ENCODE results near the gene HHAT.
"Not testable (repeated sequence)": the region's sequence is repeated elsewhere in the genome, so short reads cannot be mapped to it uniquely, and the experiment has no call there.

The HHAT gene

DNA sequence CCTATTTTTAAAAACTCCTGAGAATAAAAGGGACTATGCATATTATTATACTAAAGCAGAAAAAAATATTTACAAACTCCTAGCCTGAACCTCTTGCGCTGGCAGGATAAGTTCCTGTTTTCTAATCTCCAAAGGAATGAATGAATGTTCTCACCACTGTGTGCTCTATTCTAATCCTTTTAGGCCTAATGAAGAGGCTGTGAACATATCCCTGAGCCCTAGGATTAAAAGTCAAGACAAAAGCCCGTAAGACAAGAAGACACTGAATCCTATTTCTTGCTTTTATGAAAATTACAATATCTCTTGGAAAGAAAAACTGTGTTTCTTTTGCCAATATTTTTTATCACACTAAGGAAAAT lies 317.5 kb downstream of the HHAT start:
- DNase-seq (ENCODE audit: low read depth in 2 of 2): no peak

DNA sequence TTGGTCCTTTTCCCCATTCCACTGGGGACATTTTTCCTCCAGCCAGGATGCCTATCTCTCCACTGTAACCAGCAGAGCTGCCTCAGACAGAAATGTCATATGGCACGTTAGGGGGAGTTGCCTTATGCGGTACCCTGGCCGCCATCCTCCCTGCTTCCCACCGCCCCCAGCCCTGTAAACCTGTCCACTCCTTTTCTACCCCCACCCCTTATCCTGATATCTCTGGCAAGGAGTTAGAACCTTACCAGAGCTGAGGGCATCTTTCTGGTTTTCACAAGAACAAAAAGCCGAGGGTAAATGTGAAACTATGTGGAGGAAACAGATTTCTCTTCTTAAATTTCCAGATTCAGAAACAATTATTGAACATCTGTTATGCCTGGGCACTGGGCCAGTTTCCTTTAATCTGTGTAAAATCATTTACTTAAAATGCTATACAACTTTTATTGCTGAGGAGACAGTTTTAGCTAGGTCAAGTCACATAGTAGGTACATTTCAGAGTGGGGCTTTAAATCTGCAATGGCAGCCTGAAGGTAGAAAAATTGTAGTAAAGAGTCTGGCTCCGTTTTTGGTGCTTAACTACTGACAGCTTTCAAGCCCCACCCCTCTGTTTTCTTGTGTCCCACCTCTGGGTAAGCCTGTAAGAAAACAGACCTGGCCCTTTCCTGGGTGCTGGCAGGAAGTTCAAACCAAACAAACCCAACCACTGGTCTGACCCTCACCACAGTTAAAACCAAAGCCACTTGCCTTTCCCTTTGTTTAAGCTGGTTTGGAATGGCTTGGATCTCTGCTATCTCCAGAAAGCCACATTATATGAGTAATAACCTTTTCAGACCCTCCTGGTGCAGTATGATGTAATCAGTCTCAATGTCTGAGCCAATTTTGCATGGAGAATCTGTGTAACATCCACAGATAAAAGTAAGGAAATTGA lies 319.0 kb downstream of the HHAT start:
- DNase-seq (ENCODE audit: low read depth in 2 of 2): no peak

DNA sequence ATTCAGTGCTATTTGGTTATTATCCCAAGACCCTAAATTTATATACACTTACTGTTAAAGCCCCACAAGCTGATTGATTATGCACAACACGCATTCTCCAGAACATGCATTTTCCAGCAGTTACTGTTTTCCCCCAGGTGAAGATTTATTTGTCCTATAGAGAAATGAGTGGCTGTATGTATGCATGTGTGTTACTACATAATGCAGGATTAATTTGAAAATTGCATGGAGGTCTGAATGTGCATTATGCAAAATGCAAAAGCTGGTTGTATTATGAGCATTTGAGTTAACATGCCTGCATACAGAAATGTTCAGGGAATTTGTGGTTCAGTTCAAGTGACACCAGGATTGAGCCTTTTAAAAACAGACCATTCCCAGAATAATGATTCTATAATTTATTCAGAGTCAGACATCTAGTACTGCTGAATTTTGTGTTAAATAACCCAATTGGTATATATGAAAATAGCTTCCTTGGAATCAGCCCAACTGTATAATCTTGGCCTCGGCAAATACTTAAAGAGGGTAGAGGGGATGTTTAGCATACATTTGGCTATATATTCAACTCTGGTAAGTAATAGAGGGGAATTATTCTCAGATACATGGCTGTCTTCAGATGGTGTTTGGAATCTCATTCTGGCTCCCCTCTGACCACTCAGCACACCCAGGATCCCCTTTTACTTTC lies 320.0 kb downstream of the HHAT start:
- DNase-seq (ENCODE audit: low read depth in 2 of 2): no peak

DNA sequence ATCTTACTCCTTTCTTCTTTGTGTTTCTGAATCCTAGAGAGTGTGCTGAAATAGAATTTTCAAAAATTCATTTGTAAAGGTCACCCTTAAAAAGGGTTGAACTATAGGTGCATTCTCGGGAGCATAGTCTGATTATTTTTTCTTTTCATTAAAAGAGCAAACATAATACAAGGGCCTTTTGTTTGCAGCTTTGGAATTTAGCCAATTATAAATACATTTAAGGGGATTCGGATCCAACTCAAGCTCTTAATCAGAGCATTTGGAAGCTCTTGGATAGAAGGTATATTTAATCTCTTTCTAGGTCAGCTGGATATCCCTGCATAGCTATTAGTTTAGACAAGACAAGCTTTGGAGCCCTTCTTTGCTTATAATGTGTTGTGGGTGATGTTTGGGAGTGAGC lies 321.7 kb downstream of the HHAT start:
- no peak for DNase-seq (ENCODE audit: low read depth in 2 of 2)

DNA sequence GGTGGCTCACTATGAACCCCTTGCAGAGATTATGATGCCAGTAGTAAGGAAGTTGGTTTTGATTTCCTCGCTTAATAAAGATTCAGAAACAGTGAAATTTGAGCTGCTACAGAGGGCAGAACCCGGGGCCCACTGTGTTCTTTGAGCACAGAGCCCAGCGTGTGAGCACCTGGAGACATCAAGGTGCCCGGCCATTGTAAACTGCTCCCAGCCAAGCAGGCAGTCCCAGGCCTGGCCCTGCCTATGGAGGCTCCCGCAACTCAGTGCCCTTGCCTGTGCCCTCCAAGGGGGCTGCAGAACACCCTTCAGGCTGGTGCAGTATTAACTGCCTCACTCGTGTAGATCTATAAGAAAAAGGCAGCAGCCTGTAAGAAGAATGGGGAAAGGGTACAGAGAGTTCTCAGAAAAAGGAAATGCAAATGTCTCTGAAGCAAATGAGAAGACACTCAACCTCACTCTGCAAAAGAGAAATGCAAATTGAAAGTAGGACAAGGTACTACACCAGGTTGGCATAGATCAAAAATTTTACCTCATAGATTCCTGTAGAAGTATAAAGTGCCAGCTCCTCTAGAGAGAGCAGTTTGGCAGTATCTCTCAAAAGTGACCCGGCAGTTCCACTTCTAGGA lies 323.7 kb downstream of the HHAT start:
- no peak for DNase-seq (ENCODE audit: low read depth in 2 of 2)

DNA sequence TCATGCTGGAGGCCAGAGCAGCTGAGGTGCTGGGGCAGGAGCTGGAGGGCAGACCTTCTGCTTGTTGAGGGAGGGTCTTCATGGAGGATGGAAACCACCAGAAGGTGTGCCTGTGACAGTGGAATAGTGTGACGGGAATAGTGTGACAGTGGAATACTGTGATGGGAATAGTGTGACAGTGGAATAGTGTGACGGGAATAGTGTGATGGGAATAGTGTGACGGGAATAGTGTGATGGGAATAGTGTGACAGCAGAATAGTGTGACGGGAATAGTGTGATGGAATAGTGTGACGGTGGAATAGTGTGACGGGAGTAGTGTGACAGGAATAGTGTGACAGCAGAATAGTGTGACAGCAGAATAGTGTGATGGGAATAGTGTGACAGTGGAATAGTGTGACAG lies 325.1 kb downstream of the HHAT start:
- DNase-seq (ENCODE audit: low read depth in 2 of 2): no peak

DNA sequence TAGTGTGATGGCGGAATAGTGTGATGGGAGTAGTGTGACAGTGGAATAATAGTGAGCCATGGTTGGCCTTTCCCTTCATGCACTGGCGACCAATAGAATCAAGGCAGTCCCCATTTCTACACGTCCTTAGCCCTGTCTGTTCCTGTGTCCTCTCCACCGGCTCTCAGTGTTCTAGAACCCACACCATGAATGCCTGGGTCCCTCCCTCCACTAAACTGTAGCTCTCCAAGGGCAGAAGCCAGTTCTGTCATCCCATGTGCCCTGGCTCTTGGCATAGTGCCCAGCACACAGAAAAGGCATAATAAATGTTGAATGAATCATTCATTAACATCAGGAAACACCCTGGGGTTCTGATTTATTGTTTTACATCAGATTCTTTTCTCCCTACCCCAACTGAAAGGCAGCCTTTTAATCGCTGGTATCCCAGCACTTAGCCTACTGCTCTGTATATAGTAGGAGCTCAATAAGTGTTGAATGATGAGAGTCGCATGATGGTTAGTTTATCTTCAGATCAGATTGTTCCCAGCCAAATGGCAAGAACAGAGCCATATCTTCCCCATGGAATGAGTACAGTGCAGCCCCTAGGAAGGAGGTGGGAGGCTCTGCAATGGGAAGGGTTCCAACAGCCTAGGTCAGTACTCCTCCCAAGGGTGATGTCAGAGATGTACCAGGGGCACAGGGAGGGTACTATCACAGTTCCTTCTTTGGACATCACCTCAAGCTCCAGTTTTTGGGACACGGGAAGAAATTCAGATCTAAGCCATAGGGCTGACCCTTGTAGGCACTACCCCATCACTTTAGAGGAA lies 325.7 kb downstream of the HHAT start:
- DNase-seq (ENCODE audit: low read depth in 2 of 2): no peak

DNA sequence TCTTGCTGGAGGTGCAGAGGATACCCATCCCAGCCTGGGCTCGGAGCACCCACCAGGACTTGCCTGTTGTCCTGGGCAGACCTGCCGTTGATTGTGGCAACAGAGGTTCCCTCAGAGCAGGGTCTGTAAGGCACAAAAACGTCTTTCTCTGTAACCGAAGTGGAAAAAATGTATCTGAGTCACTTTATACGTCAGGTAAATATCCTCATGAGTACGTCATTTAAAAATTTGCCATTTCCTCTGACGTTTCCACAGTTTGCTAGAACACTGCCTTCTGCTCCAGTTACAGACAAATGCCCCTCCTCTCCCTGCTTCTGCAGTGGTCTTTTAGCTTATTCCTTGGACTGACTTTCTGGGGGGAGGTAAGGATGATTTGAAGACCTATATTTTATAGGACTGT lies 326.8 kb downstream of the HHAT start:
- DNase-seq (ENCODE audit: low read depth in 2 of 2): no peak

DNA sequence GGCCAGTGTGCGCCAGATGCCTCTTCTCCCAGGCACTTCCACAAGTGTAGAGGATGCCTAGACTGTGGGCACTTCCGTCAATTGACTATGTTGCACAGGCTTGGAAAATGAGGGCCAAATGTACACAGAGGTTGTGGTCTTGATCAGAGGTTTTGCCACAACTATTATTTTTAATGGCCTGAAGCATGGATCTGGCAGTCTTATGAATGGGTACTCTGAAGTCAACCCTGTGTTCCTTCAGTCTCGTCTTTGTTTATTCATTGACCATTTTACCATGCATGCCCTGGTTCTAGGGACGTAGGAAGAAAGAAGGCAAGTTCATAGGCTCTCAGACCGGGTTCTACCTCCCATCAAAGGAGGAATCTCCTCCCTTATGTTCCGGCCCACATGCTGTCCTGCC lies 329.1 kb downstream of the HHAT start:
- DNase-seq (ENCODE audit: low read depth in 2 of 2): no peak

DNA sequence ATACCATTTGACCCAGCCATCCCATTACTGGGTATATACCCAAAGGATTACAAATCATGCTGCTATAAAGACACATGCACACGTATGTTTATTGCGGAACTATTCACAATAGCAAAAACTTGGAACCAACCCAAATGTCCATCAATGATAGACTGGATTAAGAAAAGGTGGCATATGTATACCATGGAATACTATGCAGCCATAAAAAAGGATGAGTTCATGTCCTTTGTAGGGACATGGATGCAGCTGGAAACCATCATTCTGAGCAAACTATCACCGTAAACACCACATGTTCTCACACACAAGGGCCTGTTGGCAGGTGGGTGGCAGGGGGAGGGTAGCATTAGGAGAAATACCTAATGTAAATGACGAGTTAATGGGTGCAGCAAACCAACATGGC lies 332.8 kb downstream of the HHAT start:
- DNase-seq (ENCODE audit: low read depth in 2 of 2): not testable (repeated sequence)

DNA sequence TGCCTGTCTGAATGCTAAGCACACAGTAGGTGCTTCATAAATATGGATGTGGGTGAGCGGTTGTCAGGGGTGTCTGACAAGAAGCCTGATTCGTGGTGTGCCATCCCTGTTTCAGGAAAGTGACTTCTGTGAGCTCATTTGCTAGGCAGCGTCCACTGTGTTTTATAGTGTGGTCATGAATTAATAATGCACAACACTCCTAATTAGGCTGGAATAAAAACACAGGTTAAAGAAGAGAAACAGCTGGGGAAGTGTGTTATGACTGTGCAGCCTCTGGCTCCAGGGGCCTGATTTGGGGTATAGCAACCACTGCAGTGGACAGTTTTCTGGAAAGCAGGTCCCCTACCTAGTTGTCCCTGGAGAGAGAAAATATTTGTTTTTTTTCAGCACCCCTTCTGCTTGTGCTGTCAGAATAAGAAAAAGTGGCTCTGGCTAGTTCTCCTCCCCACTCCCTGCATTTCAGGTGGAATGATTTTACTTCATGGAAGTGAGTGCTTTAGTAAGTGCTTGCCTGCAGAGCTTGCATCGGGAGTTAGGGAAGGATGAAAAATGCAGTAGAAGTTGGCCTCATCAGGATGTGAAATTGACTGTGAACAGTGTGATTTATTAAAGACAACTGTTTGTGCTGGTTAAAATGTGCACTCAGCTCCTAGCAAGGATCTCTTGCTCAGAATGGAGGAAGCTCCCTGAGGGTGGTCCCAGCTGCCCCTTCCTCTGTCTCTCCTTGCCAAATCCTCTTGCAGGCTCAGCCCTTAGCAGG lies 333.8 kb downstream of the HHAT start:
- DNase-seq (ENCODE audit: low read depth in 2 of 2): no peak

DNA sequence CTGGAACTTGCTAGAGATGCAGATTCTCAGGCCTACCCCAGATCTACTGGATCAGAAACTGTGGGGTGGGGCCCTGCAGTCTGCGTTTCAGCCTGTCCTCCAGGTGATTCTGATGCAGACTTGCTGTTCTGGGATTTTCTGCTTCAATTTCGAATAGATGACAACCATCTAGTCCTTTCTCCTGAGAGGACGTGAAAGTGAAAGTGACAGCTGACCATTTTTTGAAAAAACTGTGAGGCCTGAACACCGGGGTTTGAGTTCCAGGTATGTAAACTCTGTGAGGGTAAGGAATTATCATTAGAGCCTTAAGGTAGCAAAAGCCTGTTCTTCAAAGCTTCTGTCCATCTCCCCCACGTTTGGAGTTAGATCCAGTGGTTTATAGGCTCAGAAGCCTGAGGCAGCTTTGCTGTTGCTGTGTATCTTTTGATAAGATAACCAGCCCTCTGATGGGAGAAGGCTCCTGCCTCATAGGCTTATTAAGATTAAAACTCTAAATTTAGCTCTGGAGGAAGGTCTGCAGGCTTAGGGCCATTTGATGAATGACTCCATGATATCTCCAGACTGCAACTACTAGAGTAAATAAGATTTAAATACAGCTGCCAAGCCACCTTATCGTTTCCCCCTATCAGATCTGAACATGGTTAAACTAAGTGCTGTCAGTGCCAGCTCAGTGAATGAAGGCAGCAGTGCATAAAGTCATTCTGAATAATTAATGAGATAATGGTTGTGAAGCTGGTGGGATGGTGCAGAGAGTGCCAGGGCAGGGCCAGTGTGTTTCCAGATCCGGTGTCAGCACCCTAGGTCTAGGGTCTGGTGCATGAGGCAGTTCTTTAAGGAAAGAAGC lies 335.2 kb downstream of the HHAT start:
- no peak for DNase-seq (ENCODE audit: low read depth in 2 of 2)

DNA sequence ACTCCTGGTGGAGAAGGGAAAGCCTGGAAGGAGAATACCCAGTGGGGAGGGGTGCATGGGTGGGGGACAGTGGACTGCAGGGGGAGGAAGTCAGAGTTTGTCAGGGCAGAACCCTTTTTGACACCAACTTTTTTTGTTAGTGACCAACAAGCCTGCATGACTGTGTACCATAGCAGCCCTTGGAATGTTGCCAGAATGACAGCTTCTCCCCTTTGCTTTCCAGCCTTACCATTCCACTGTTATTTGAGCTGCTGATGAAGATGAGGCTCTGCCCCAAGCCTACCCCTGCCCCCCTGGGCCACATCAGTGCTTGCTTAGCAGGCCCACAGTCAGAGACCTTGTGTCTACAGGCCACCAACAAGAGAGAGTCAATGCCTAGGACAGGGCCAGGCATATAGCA lies 341.2 kb downstream of the HHAT start:
- DNase-seq (ENCODE audit: low read depth in 2 of 2): no peak

DNA sequence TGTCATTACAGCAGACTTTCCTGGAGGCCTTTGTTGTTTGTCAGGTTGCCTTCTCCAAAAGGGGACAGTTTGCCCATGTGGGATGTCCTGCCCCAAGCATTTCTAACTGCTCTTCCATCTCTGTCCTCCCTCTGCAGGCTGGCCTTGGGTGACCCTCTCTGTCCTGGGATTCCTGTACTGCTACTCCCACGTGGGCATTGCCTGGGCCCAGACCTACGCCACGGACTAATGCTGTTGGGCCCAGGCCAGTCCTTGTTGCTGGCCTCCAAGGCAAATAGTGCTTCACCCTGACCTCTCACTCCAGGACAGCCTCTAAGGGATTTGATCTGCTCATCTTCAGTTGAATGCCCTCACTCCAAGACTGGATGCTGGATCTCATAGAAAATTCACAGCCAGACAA lies 345.4 kb downstream of the HHAT start:
- no peak for DNase-seq (ENCODE audit: low read depth in 2 of 2)

DNA sequence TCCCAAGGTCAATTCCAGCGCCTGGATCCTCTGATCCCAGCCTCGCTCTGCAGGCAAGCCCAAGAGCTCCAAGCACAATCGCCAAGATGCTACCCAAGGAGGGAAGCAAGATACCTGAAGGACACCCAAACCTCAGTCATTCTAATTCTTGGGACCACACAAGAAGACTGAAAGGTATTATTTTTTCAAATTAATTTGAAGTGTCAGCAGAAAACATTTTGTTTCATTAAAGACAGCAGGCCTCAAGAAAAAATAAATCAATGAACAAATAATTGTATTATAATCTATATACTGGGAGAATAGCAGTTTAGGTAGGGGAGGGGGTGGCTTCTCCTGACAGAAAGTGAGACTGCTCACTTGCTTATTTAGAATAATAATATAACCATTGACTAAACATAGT lies 347.8 kb downstream of the HHAT start:
- DNase-seq (ENCODE audit: low read depth in 2 of 2): no peak

DNA sequence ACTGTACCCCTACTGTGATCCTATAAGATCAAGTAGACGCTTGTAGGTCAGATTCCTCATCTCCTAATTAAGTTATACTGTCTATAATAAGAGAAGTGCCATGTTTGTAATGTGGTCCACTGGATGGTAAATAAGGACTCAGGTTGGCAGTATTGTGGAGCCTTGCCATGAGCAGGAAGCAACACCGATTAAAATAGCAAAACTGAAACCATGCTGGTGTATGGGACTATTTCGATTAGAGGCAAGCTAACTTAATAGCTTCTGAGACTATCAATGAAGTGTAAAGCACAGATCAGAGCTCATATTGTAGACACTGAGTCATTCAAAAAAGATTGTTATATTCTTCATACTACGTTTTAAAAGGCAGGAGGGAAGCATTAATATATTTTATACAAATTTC lies 348.8 kb downstream of the HHAT start:
- no peak for DNase-seq (ENCODE audit: low read depth in 2 of 2)

DNA sequence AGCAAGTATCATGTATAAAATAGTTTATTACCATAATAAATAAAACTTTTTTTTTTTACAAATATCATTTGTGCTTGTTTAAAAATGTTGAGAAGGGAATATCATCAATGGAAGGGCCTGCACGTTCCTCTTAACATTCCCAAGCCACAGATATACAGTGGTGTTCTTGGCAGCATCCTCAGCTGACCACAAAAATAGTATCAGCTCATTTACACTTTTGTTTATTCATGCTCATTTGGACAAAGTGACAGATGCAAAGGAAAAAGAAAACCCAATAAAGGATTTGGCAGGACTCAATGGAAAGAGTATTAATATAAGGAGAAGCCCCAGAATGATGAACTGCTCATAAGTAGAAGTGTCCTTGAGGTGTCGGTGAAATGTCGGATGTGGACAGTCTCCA lies 349.6 kb downstream of the HHAT start:
- DNase-seq (ENCODE audit: low read depth in 2 of 2): no peak

DNA sequence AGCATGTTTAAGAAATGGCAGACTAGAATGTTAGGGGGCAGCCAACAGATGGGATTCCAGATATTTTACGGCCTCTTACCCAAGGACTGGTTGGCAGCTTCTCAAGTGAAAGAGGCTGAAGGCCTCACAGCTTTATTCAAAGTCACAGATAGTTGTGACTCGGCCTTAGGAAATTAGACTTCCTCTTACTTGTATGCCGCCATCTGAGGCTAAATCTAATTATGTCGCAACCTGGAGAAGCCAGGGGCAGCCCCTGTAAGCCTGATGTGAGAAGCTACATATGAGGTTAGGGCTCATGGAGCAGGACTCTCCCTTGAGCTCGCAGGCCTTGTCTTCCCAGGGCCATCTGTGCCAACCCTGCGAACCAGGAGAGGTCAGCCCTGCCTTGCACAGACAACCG lies 352.5 kb downstream of the HHAT start:
- DNase-seq (ENCODE audit: low read depth in 2 of 2): no peak

DNA sequence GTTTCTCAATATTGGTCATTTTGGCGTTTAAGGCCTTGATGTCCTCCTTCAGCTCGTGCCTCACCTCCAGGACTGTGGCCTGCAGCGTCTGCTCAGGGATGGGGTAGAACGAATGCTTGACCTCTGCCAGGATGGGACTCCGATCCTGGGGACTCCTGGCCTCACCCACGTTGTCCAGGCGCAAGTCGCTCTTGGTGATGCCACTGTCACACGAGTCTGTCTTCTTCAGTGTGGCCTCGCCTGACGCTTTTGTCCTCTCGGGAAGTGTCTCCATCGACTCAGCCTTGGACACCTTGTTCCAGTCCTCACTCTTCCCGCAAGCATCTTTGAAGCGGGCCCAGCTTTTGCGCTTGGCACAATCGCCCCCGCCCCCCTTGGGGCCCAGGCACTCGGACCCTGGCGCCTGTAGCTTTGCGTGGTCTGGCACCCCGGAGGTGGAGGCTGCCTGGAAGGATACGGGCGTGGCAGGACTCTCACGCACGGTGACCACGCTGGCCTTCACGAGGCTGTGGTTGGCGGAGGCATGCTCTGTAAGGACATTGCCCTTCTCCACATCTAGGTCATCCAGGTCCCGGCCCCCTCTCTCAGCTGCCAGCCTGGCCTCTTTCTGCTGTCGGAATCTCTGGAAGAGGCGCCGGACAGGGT lies 354.8 kb downstream of the HHAT start:
- no peak for DNase-seq (ENCODE audit: low read depth in 2 of 2)

Data from stimulated activated CD4-positive, alpha-beta T cell treated with anti-CD3 and anti-CD28 coated beads, Interleukin-15, amount 100 ng/mL, for 48 hours (primary cell).